Measurements from ENCODE around the gene DCBLD2. TPM values are rescaled to one million over a fixed set of nuclear protein-coding genes. Genes with fewer than 3 reads are reported as not detected.

The DCBLD2 gene
- polyA plus RNA-seq, 1 of the 3 experiments (the other 2 are of a cell fraction), result 159 TPM

DNA sequence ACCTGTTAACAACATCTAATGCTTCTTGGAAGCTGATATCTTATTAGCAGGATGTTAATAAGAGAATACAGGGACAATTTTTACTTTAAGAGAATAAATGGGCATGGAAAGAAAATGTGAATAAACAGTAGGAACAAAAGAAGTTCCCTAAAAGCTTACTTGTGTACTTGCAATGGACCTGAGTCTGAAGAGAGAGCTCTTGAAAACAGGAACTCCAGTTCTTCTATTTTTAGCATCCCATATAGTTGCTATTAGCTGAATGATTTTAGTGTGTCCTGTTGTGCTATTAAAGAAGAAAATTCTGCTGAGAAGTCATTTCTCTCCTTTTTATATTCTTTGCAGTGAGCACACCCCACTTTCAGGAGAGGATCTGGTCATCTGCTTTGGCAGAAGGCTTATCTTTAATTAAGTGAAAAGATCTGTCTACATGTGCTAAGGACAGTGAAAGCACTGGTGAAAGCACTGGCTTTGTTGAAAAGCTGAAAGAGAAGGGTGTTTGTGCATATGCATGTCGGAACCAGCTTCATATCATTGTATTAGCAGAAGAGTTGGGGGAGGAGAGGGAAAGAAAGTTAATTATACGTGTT, 139.8 kb downstream of the DCBLD2 start:
- TF ChIP-seq GATA2 (CRISPR knock-in tag; IDR thresholded peaks at IDR 0.05), result peak; percentile 73
- peak; percentile 42 for TF ChIP-seq CHD2 (IDR thresholded peaks at IDR 0.05; ENCODE audit: low read length, partially characterized antibody)
- TF ChIP-seq, protein P1, sequence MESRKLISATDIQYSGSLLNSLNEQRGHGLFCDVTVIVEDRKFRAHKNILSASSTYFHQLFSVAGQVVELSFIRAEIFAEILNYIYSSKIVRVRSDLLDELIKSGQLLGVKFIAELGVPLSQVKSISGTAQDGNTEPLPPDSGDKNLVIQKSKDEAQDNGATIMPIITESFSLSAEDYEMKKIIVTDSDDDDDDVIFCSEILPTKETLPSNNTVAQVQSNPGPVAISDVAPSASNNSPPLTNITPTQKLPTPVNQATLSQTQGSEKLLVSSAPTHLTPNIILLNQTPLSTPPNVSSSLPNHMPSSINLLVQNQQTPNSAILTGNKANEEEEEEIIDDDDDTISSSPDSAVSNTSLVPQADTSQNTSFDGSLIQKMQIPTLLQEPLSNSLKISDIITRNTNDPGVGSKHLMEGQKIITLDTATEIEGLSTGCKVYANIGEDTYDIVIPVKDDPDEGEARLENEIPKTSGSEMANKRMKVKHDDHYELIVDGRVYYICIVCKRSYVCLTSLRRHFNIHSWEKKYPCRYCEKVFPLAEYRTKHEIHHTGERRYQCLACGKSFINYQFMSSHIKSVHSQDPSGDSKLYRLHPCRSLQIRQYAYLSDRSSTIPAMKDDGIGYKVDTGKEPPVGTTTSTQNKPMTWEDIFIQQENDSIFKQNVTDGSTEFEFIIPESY (IDR thresholded peaks at IDR 0.05; ENCODE audit: borderline replicate concordance, low read depth), result no peak
- TF ChIP-seq NFIC (IDR thresholded peaks at IDR 0.05; ENCODE audit: borderline replicate concordance), result no peak
- no peak for TF ChIP-seq SMC3 (IDR thresholded peaks at IDR 0.05; ENCODE audit: low read depth, low read length)
- peak; percentile 37; the same call in 1 of the 2 replicates for TF ChIP-seq MXI1 (IDR thresholded peaks at IDR 0.05; ENCODE audit: low read depth, low read length)
- TF ChIP-seq, protein P2, sequence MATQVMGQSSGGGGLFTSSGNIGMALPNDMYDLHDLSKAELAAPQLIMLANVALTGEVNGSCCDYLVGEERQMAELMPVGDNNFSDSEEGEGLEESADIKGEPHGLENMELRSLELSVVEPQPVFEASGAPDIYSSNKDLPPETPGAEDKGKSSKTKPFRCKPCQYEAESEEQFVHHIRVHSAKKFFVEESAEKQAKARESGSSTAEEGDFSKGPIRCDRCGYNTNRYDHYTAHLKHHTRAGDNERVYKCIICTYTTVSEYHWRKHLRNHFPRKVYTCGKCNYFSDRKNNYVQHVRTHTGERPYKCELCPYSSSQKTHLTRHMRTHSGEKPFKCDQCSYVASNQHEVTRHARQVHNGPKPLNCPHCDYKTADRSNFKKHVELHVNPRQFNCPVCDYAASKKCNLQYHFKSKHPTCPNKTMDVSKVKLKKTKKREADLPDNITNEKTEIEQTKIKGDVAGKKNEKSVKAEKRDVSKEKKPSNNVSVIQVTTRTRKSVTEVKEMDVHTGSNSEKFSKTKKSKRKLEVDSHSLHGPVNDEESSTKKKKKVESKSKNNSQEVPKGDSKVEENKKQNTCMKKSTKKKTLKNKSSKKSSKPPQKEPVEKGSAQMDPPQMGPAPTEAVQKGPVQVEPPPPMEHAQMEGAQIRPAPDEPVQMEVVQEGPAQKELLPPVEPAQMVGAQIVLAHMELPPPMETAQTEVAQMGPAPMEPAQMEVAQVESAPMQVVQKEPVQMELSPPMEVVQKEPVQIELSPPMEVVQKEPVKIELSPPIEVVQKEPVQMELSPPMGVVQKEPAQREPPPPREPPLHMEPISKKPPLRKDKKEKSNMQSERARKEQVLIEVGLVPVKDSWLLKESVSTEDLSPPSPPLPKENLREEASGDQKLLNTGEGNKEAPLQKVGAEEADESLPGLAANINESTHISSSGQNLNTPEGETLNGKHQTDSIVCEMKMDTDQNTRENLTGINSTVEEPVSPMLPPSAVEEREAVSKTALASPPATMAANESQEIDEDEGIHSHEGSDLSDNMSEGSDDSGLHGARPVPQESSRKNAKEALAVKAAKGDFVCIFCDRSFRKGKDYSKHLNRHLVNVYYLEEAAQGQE (IDR thresholded peaks at IDR 0.05; ENCODE audit: low read depth, low read length), result no peak
- TF ChIP-seq GABPA (IDR thresholded peaks at IDR 0.05; ENCODE audit: low read depth), result no peak
- TF ChIP-seq FOXJ3 (CRISPR knock-in tag; IDR thresholded peaks at IDR 0.05), result no peak
- TF ChIP-seq RCOR1 (IDR thresholded peaks at IDR 0.05; ENCODE audit: low read length), result peak; percentile 46; the same call in 1 of the 2 replicates
- peak in 1 of 2 experiments; percentile 74; a peak in 2 of 4 replicates for TF ChIP-seq EP300 (IDR thresholded peaks at IDR 0.05; ENCODE audit: borderline replicate concordance in 1 of 2, low read depth in 1 of 2, low read length in 1 of 2)
- peak; percentile 1; the same call in 1 of the 2 replicates for TF ChIP-seq RAD21 (IDR thresholded peaks at IDR 0.05; ENCODE audit: low read length)
- TF ChIP-seq TEAD4 (IDR thresholded peaks at IDR 0.05; ENCODE audit: borderline replicate concordance, insufficient read depth), result no peak
- H3K9ac ChIP-seq, result no peak overlapping the region
- no peaks in the 10 kb centered on the region for H3K27me3 ChIP-seq (ENCODE audit: insufficient read depth)
- no peaks in the 10 kb centered on the region for H3F3A ChIP-seq (replicated peaks; ENCODE audit: insufficient read depth)
- H3K9me3 ChIP-seq, result no peaks in the 10 kb centered on the region
- H3K4me1 ChIP-seq (ENCODE audit: control insufficient read depth in 1 of 2, insufficient read depth in 2 of 2, low read depth in 1 of 2, low read length in 1 of 2), result peaks cover 19 to 48% of the 10 kb centered on the region in 2 experiments
- H3K27ac ChIP-seq (ENCODE audit: low read depth in 2 of 2, low read length in 1 of 2), result peak overlapping the region; percentile 23 to 92; a peak in 3 of 4 replicates
- ChIA-PET POLR2A (interaction anchor here (1.3 to 1.5 kb wide), 2 partner anchors 26 to 29 kb away, joined by 4 to 18 read pairs; no protein-coding TSS in a partner anchor), CTCF (interaction anchor here (1.0 to 2.1 kb wide), 4 partner anchors 28 to 232 kb away, joined by 3 to 6 read pairs (median 5); no protein-coding TSS in a partner anchor)
- DNase-seq, result peak; percentile 25
- H3K9me2 ChIP-seq, result no peaks in the 10 kb centered on the region
- H2AFZ ChIP-seq (ENCODE audit: low read depth), result no peak overlapping the region
- H3K4me2 ChIP-seq, result no peak overlapping the region
- no peak overlapping the region for H3K4me3 ChIP-seq (ENCODE audit: low read depth in 2 of 2, low read length in 1 of 2)
- peaks cover 62% of the 10 kb centered on the region; the same call in 1 of the 2 replicates for H3K79me2 ChIP-seq (ENCODE audit: insufficient read depth)
- 69% methylated on average over 2 of the region's 2 CpGs for WGBS (ENCODE audit: low lambda C conversion rate)
- H3K36me3 ChIP-seq (replicated peaks in 1 of 2; ENCODE audit: control insufficient read depth in 1 of 2, insufficient read depth in 2 of 2, low read length in 1 of 2), result peaks cover 0 to 10% of the 10 kb centered on the region in 2 experiments
- H4K20me1 ChIP-seq (ENCODE audit: insufficient read depth), result no peaks in the 10 kb centered on the region
